Astrocyte of the cerebellum (primary cell): Measurements from ENCODE around the gene ALPI.
"Not testable (repeated sequence)": the region's sequence is repeated elsewhere in the genome, so short reads cannot be mapped to it uniquely, and the experiment has no call there.

Experiments used
- DNase-seq: peaks from one replicate; pipeline ENCODE4 v3.0.0-alpha.2; 2011; ENCODE audit warnings: low read depth
- H3K4me3 ChIP-seq: 2 replicates; pipeline ENCODE4 v1.5.1; 2011; ENCODE audit warnings: mild to moderate bottlenecking, low read depth, low read length, moderate library complexity
- in situ Hi-C: cut with HindIII; loops from 2 replicates; pipeline ENCODE4 v1.10.0; 2017; ENCODE audit warnings: low sequenced_read_pairs
- TF ChIP-seq, protein P1 (sequence below): IDR thresholded peaks from 2 replicates; pipeline ENCODE4 v1.5.1; 2012; ENCODE audit warnings: low read length, low read depth, moderate library complexity, mild to moderate bottlenecking; ENCODE audit errors: missing control alignments

The ALPI gene

DNA sequence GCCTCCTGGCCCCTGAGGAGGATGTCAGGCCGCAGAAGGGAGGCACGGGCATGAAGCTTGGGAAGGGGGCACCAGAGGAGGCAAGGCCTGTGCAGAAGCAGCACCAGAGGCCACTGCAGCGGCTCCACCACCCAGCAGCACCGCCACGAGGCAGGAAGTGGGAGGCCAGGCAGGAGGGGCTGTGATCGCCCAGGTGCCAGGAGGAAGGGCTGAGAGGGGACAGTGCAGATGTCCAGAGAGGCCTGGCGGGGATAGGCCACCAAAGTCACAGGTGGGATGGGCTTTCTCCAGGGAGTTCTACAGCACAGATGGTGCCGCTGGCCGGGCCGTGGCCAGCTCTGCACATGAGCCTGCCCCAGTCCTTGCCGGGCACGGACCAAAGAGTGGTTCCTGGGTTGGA is 6.0 kb upstream of the ALPI start:
- in situ Hi-C loops = no loop called here
- TF ChIP-seq, protein P1, sequence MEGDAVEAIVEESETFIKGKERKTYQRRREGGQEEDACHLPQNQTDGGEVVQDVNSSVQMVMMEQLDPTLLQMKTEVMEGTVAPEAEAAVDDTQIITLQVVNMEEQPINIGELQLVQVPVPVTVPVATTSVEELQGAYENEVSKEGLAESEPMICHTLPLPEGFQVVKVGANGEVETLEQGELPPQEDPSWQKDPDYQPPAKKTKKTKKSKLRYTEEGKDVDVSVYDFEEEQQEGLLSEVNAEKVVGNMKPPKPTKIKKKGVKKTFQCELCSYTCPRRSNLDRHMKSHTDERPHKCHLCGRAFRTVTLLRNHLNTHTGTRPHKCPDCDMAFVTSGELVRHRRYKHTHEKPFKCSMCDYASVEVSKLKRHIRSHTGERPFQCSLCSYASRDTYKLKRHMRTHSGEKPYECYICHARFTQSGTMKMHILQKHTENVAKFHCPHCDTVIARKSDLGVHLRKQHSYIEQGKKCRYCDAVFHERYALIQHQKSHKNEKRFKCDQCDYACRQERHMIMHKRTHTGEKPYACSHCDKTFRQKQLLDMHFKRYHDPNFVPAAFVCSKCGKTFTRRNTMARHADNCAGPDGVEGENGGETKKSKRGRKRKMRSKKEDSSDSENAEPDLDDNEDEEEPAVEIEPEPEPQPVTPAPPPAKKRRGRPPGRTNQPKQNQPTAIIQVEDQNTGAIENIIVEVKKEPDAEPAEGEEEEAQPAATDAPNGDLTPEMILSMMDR = no peak
- DNase-seq = no peak
- H3K4me3 ChIP-seq = no peak overlapping the region

DNA sequence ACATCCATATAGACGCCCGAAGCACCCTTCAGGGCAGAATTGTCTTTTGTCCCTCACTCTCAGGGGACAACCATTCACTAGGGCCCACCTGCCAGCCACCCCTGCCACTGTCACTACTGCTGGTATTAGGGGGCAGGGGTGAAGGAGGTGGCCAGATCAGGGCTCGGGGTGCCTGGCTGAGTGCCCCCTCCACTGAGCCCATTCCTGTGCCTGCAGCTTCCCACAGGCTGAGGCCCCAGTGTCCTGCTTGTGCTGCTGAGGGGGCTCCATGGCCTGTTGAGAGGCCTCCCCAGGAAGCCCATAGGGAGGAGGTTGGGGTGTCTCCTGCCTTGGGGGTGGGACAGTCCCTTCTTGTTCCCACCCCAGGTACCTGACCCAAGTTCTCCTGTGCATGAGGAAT is 4.3 kb upstream of the ALPI start:
- in situ Hi-C loops, H3K4me3 ChIP-seq, DNase-seq: not testable (repeated sequence)

DNA sequence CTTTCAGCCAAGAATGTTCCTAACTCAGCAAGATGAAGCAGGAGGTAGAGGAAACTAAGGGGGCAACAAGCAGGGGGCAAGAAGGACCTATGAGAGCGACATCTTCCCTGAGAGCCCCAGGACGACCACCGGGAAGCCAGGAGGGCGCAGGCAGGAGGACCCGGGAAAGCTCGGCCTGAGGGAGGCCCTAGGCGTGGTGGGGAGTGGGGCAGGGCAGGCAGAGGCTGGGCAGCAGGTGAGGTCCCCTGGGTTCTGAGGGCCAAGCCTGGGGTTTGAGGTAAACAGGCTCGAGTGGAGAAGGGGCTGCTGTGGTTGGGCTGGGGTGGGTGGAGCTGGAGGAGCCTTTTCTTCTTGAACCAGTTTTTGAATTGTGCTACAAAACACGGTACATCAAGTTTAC is 1.3 kb upstream of the ALPI start:
- TF ChIP-seq, protein P1 = no peak
- in situ Hi-C loops = no loop called here
- DNase-seq = no peak
- no peak overlapping the region for H3K4me3 ChIP-seq

DNA sequence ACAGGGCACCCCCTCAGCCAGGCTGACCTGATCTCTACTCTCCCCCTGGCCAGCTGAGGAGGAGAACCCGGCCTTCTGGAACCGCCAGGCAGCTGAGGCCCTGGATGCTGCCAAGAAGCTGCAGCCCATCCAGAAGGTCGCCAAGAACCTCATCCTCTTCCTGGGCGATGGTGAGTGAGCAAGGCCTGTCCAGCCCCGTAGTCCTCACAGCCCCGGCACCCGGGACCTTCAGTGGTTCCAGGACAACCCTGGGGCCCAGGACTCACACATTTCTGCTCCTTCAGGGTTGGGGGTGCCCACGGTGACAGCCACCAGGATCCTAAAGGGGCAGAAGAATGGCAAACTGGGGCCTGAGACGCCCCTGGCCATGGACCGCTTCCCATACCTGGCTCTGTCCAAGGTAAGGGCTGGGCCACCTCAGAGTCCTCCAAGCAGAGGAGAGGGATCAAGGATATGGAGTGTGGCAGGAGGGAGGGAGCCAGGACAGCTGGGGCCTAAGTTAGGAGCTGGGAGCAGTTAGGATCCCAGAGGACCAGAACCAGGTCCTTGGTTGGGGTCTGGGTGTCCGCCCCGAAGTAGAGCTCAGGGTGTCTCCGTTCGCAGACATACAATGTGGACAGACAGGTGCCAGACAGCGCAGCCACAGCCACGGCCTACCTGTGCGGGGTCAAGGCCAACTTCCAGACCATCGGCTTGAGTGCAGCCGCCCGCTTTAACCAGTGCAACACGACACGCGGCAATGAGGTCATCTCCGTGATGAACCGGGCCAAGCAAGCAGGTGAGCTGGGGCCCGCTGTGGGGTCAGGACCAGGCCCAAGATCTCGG is 555 bp downstream of the ALPI start:
- TF ChIP-seq, protein P1 = no peak
- no peak for DNase-seq
- in situ Hi-C loops = no loop called here
- no peak overlapping the region for H3K4me3 ChIP-seq

DNA sequence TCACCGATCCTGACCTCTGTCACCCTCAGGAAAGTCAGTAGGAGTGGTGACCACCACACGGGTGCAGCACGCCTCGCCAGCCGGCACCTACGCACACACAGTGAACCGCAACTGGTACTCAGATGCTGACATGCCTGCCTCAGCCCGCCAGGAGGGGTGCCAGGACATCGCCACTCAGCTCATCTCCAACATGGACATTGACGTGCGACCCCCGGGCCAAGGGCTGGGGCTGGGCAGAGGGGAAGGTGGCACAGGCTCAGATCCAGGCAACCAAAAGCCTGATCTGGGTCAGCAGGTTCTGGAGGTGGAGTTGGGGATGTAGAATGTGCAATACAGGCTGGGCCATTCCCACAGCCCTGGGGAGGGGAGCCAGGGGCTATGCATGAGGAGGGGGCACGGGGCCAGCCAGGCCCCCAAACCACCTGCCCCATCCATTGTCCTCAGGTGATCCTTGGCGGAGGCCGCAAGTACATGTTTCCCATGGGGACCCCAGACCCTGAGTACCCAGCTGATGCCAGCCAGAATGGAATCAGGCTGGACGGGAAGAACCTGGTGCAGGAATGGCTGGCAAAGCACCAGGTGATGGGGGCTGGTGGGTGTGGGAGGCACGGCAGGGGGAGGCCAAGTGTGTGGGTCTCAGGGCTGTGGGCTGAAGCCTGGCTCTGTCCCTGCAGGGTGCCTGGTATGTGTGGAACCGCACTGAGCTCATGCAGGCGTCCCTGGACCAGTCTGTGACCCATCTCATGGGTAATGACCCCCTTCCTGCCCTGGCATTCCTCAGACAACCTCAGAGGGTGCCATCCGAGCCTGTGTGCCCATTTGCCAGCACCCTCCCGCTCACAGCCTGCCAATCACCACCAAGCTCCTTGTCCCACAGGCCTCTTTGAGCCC is 1.4 kb downstream of the ALPI start:
- in situ Hi-C loops = no loop called here
- TF ChIP-seq, protein P1 = no peak
- H3K4me3 ChIP-seq = no peak overlapping the region
- DNase-seq = no peak

DNA sequence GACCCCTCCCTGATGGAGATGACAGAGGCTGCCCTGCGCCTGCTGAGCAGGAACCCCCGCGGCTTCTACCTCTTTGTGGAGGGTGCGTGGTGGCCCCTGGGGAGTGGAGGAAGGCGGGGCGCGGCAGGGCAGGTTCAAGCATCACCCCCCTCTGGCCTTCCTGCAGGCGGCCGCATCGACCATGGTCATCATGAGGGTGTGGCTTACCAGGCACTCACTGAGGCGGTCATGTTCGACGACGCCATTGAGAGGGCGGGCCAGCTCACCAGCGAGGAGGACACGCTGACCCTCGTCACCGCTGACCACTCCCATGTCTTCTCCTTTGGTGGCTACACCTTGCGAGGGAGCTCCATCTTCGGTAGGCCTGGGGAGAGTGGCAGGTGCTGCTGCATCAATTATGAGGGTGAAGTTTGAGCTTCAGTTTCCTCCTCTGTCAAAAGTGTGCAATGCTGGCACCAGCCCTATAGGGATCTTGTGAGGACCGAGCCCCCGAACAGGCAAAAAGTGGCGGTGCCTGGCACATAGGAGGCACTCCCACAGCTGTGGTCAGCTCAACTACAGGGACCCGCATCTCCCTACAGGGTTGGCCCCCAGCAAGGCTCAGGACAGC is 2.2 kb downstream of the ALPI start:
- in situ Hi-C loops = no loop called here
- no peak overlapping the region for H3K4me3 ChIP-seq
- DNase-seq = no peak
- TF ChIP-seq, protein P1 = no peak
